ENCODE measurements around the gene DUOX1.
A peak's percentile ranks its signal among the peaks of the same experiment; 100 is the strongest.

The DUOX1 gene

GRCh38 chr15:45200799-45201556 is 71.2 kb downstream of the DUOX1 start:
- Histone ChIP-seq H3K36me3 (ENCODE audit: control insufficient read depth in 4 of 4, insufficient read depth in 4 of 4, low read length in 3 of 4) (no peaks in the 10 kb centered on the region), H3K9me3 (ENCODE audit: control extremely low read depth in 1 of 5, control insufficient read depth in 4 of 5, insufficient read depth in 2 of 5, low read depth in 1 of 5, low read length in 4 of 5) (no peaks in the 10 kb centered on the region), H3K4me3 (ENCODE audit: control insufficient read depth in 1 of 7, extremely low read depth in 1 of 7, insufficient read depth in 4 of 7, low read depth in 2 of 7, low read length in 6 of 7) (peak overlapping the region; percentile 49 to 93 (median 84)), H3K27ac (ENCODE audit: insufficient read depth in 1 of 2, low read depth in 1 of 2, low read length in 2 of 2, poor library complexity in 1 of 2, severe bottlenecking in 2 of 2) (peak overlapping the region; percentile 72 to 94), H3K27me3 (replicated peaks in 2 of 5; ENCODE audit: control insufficient read depth in 4 of 5, insufficient read depth in 5 of 5, low read length in 4 of 5) (no peaks in the 10 kb centered on the region), H3K4me1 (ENCODE audit: control extremely low read depth in 1 of 4, control insufficient read depth in 4 of 4, insufficient read depth in 4 of 4, low read length in 3 of 4) (peaks cover 4 to 37% (median 27%) of the 10 kb centered on the region in 4 experiments)
- under 1% methylated on average over 21 of the region's 34 CpGs for WGBS (ENCODE audit: insufficient coverage)
- ChIA-PET CTCF (interaction anchor here (1.0 to 8.0 kb wide), 13 partner anchors 9 to 228 kb away, joined by 3 to 179 read pairs (median 4); partner anchors contain the start of gene SHF), POLR2A (interaction anchor here (0.9 to 1.3 kb wide), 5 partner anchors 16 to 38 kb away, joined by 3 to 4 read pairs (median 3); no protein-coding TSS in a partner anchor)
- DNase-seq = peak in 2 of 3 donors; percentile 69 to 75

- Histone ChIP-seq H3K9me3 (ENCODE audit: control extremely low read depth in 1 of 5, control insufficient read depth in 4 of 5, insufficient read depth in 2 of 5, low read depth in 1 of 5, low read length in 4 of 5) (no peaks in the 10 kb centered on the region), H3K27ac (ENCODE audit: insufficient read depth in 1 of 2, low read depth in 1 of 2, low read length in 2 of 2, poor library complexity in 1 of 2, severe bottlenecking in 2 of 2) (peak overlapping the region; percentile 72 to 94), H3K27me3 (replicated peaks in 2 of 5; ENCODE audit: control insufficient read depth in 4 of 5, insufficient read depth in 5 of 5, low read length in 4 of 5) (no peaks in the 10 kb centered on the region), H3K36me3 (ENCODE audit: control insufficient read depth in 4 of 4, insufficient read depth in 4 of 4, low read length in 3 of 4) (no peaks in the 10 kb centered on the region), H3K4me1 (ENCODE audit: control extremely low read depth in 1 of 4, control insufficient read depth in 4 of 4, insufficient read depth in 4 of 4, low read length in 3 of 4) (peaks cover 4 to 37% (median 27%) of the 10 kb centered on the region in 4 experiments), H3K4me3 (ENCODE audit: control insufficient read depth in 1 of 7, extremely low read depth in 1 of 7, insufficient read depth in 4 of 7, low read depth in 2 of 7, low read length in 6 of 7) (peak overlapping the region in 4 of 7 experiments; percentile 80 to 93 (median 86))
- POLR2A ChIA-PET = interaction anchor here (0.9 to 1.3 kb wide), 5 partner anchors 17 to 38 kb away, joined by 3 to 4 read pairs (median 3); no protein-coding TSS in a partner anchor
- no peak for DNase-seq
- CTCF ChIA-PET = interaction anchor here (1.0 to 8.0 kb wide), 9 partner anchors 8 to 199 kb away, joined by 3 to 179 read pairs (median 4); no protein-coding TSS in a partner anchor
- WGBS (ENCODE audit: insufficient coverage) = 94% methylated on average over 3 of the region's 3 CpGs
Observed at GRCh38 chr15:45201557-45201859, 71.7 kb downstream of the DUOX1 start.

- CTCF ChIA-PET = interaction anchor here (0.6 to 8.0 kb wide), 11 partner anchors 8 to 200 kb away, joined by 3 to 179 read pairs (median 4); a partner anchor contains a TSS
- peaks cover 4 to 37% (median 27%) of the 10 kb centered on the region in 4 experiments for H3K4me1 ChIP-seq (ENCODE audit: control extremely low read depth in 1 of 4, control insufficient read depth in 4 of 4, insufficient read depth in 4 of 4, low read length in 3 of 4)
- H3K27me3 ChIP-seq (replicated peaks in 2 of 5; ENCODE audit: control insufficient read depth in 4 of 5, insufficient read depth in 5 of 5, low read length in 4 of 5) = no peaks in the 10 kb centered on the region
- no peak overlapping the region for H3K4me3 ChIP-seq (ENCODE audit: control insufficient read depth in 1 of 7, extremely low read depth in 1 of 7, insufficient read depth in 4 of 7, low read depth in 2 of 7, low read length in 6 of 7)
- H3K36me3 ChIP-seq (ENCODE audit: control insufficient read depth in 4 of 4, insufficient read depth in 4 of 4, low read length in 3 of 4) = no peaks in the 10 kb centered on the region
- POLR2A ChIA-PET = interaction anchor here (1.3 kb wide), 1 partner anchor 39 kb away, joined by 3 read pairs; no protein-coding TSS in a partner anchor
- H3K27ac ChIP-seq (ENCODE audit: insufficient read depth in 1 of 2, low read depth in 1 of 2, low read length in 2 of 2, poor library complexity in 1 of 2, severe bottlenecking in 2 of 2) = no peak overlapping the region
- DNase-seq = no peak
- no peaks in the 10 kb centered on the region for H3K9me3 ChIP-seq (ENCODE audit: control extremely low read depth in 1 of 5, control insufficient read depth in 4 of 5, insufficient read depth in 2 of 5, low read depth in 1 of 5, low read length in 4 of 5)
- 100% methylated on average over 2 of the region's 7 CpGs for WGBS (ENCODE audit: insufficient coverage)
Observed at GRCh38 chr15:45201869-45202268, 72.1 kb downstream of the DUOX1 start.

GRCh38 chr15:45203182-45203581 is 73.4 kb downstream of the DUOX1 start:
- H3K9me3 ChIP-seq (ENCODE audit: control extremely low read depth in 1 of 5, control insufficient read depth in 4 of 5, insufficient read depth in 2 of 5, low read depth in 1 of 5, low read length in 4 of 5) = no peaks in the 10 kb centered on the region
- DNase-seq = no peak
- no peaks in the 10 kb centered on the region for H3K36me3 ChIP-seq (ENCODE audit: control insufficient read depth in 4 of 4, insufficient read depth in 4 of 4, low read length in 3 of 4)
- CTCF ChIA-PET = interaction anchor here (0.7 to 8.0 kb wide), 9 partner anchors 9 to 199 kb away, joined by 3 to 179 read pairs (median 3); a partner anchor contains a TSS
- 50% methylated on average over 2 of the region's 4 CpGs for WGBS (ENCODE audit: insufficient coverage)
- no peak overlapping the region for H3K27ac ChIP-seq (ENCODE audit: insufficient read depth in 1 of 2, low read depth in 1 of 2, low read length in 2 of 2, poor library complexity in 1 of 2, severe bottlenecking in 2 of 2)
- peaks cover 4 to 30% (median 20%) of the 10 kb centered on the region in 4 experiments for H3K4me1 ChIP-seq (ENCODE audit: control extremely low read depth in 1 of 4, control insufficient read depth in 4 of 4, insufficient read depth in 4 of 4, low read length in 3 of 4)
- H3K27me3 ChIP-seq (replicated peaks in 2 of 5; ENCODE audit: control insufficient read depth in 4 of 5, insufficient read depth in 5 of 5, low read length in 4 of 5) = no peaks in the 10 kb centered on the region
- H3K4me3 ChIP-seq (ENCODE audit: control insufficient read depth in 1 of 7, extremely low read depth in 1 of 7, insufficient read depth in 4 of 7, low read depth in 2 of 7, low read length in 6 of 7) = no peak overlapping the region
- POLR2A ChIA-PET = no interaction called here

GRCh38 chr15:45205192-45205591 is 75.4 kb downstream of the DUOX1 start:
- H3K4me1 ChIP-seq (ENCODE audit: control extremely low read depth in 1 of 4, control insufficient read depth in 4 of 4, insufficient read depth in 4 of 4, low read length in 3 of 4) = peaks cover 4 to 20% (median 10%) of the 10 kb centered on the region in 4 experiments
- ChIA-PET CTCF (interaction anchor here (0.7 to 8.0 kb wide), 30 partner anchors 9 to 256 kb away, joined by 3 to 179 read pairs (median 4); a partner anchor contains a TSS), POLR2A (no interaction called here)
- no peak overlapping the region for H3K27ac ChIP-seq (ENCODE audit: insufficient read depth in 1 of 2, low read depth in 1 of 2, low read length in 2 of 2, poor library complexity in 1 of 2, severe bottlenecking in 2 of 2)
- H3K36me3 ChIP-seq (ENCODE audit: control insufficient read depth in 4 of 4, insufficient read depth in 4 of 4, low read length in 3 of 4) = no peaks in the 10 kb centered on the region
- DNase-seq = peak; percentile 69 to 82 (median 77)
- no peaks in the 10 kb centered on the region for H3K27me3 ChIP-seq (replicated peaks in 2 of 5; ENCODE audit: control insufficient read depth in 4 of 5, insufficient read depth in 5 of 5, low read length in 4 of 5)
- WGBS (ENCODE audit: insufficient coverage) = 0% methylated on average over 1 of the region's 2 CpGs
- H3K4me3 ChIP-seq (ENCODE audit: control insufficient read depth in 1 of 7, extremely low read depth in 1 of 7, insufficient read depth in 4 of 7, low read depth in 2 of 7, low read length in 6 of 7) = no peak overlapping the region
- no peaks in the 10 kb centered on the region for H3K9me3 ChIP-seq (ENCODE audit: control extremely low read depth in 1 of 5, control insufficient read depth in 4 of 5, insufficient read depth in 2 of 5, low read depth in 1 of 5, low read length in 4 of 5)

GRCh38 chr15:45212493-45212892 is 82.7 kb downstream of the DUOX1 start:
- POLR2A ChIA-PET = no interaction called here
- H3K36me3 ChIP-seq (ENCODE audit: control insufficient read depth in 4 of 4, insufficient read depth in 4 of 4, low read length in 3 of 4) = no peaks in the 10 kb centered on the region
- H3K4me3 ChIP-seq (ENCODE audit: control insufficient read depth in 1 of 7, extremely low read depth in 1 of 7, insufficient read depth in 4 of 7, low read depth in 2 of 7, low read length in 6 of 7) = no peak overlapping the region
- no peaks in the 10 kb centered on the region for H3K4me1 ChIP-seq (ENCODE audit: control extremely low read depth in 1 of 4, control insufficient read depth in 4 of 4, insufficient read depth in 4 of 4, low read length in 3 of 4)
- H3K9me3 ChIP-seq (ENCODE audit: control extremely low read depth in 1 of 5, control insufficient read depth in 4 of 5, insufficient read depth in 2 of 5, low read depth in 1 of 5, low read length in 4 of 5) = peaks cover 0 to 2% (median 0%) of the 10 kb centered on the region in 5 experiments
- H3K27me3 ChIP-seq (replicated peaks in 2 of 5; ENCODE audit: control insufficient read depth in 4 of 5, insufficient read depth in 5 of 5, low read length in 4 of 5) = peaks cover 0 to 3% (median 0%) of the 10 kb centered on the region in 5 experiments
- CTCF ChIA-PET = interaction anchor here (1.3 to 4.6 kb wide), 5 partner anchors 8 to 68 kb away, joined by 3 to 19 read pairs (median 5); no protein-coding TSS in a partner anchor
- no peak for DNase-seq
- no CpG with 5 or more reads among the region's 1 CpG for WGBS (ENCODE audit: insufficient coverage)
- no peak overlapping the region for H3K27ac ChIP-seq (ENCODE audit: insufficient read depth in 1 of 2, low read depth in 1 of 2, low read length in 2 of 2, poor library complexity in 1 of 2, severe bottlenecking in 2 of 2)

Measured in common myeloid progenitor, CD34-positive (primary cell).